Skin epidermis (tissue), 12 donors: ENCODE results near the gene C11orf54.
"Not testable (repeated sequence)": the region's sequence is repeated elsewhere in the genome, so short reads cannot be mapped to it uniquely, and the experiment has no call there.

Experiments used
- H3K27ac ChIP-seq, 21 experiments: fragments of 200-600 bp; sonication (generic) in 11 of 21; one replicate each; pipeline ENCODE4 v1.5.0; 2020; ENCODE audit warnings: mild to moderate bottlenecking in 3 of 21, inconsistent platforms in 2 of 21, moderate library complexity in 2 of 21
- H3K4me3 ChIP-seq, 7 experiments: fragments of 200-600 bp; sonication (generic) in 2 of 7; one replicate each; pipeline ENCODE4 v1.5.0; 2020; ENCODE audit warnings: inconsistent platforms in 2 of 7, mild to moderate bottlenecking in 2 of 7, moderate library complexity in 1 of 7

Gene C11orf54

GRCh38 chr11:93732237-93732892 is 9.1 kb upstream of the C11orf54 start:
- H3K4me3 ChIP-seq: no peak overlapping the region
- no peak overlapping the region for H3K27ac ChIP-seq

- H3K4me3 ChIP-seq: no peak overlapping the region
- peak overlapping the region in 2 of 21 experiments; percentile 17 to 28 for H3K27ac ChIP-seq
Measured at GRCh38 chr11:93733474-93733873, 8.0 kb upstream of the C11orf54 start.

DNA sequence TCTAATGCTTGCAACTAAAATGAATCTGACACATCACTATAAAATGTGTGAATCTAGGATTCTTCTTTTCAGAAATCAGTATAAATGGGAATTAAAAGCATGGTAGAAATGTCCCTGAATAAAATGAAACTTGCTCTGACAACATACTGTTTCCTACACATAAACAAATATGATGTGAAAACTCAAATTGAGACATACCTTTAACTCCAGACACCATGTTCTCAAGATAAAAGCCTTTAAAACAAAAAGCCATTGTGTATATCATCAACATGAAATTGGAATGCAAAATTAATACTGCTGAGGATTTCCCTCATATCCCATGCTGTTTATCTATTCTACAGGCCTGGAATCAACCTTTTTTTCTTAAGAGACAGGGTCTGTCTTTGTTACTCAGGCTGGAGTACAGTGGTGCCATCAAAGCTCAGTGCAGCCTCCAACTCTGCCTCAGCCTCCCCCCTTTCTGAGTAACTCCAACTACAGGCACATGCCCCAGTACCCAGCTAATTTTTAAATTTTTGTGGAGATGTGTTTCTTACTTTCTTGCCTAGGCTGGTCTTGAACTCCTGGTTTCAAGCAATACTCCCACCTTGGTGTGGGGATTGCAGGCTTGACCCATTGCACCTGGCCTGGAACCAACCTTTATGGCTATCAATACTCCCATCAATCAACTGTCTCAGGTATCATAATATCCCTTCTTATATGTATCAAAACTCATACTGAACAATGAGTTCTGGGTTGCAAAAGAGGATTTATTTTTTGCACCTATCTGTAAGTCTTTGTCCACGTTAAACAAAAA is 6.8 kb upstream of the C11orf54 start:
- H3K27ac ChIP-seq: no peak overlapping the region
- H3K4me3 ChIP-seq: no peak overlapping the region

DNA sequence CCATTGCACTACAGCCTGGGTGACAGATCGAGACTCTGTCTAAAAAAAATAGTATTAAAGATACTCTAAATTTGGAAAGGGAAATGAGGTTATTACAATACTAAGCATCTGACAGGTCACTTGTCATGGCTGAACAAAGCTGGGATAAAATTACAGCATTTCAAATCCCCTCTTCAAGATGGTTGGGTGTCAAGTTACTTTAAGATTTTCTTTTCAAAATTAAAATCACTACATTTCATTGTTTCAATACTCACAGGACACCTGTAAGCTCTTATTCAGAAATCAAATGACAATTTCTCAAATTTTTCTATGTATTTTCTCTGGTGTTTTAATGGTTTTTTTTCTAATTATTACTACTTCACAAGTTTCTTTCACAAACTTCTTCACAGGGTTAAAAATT is 5.8 kb upstream of the C11orf54 start:
- H3K27ac ChIP-seq: no peak overlapping the region
- no peak overlapping the region for H3K4me3 ChIP-seq

DNA sequence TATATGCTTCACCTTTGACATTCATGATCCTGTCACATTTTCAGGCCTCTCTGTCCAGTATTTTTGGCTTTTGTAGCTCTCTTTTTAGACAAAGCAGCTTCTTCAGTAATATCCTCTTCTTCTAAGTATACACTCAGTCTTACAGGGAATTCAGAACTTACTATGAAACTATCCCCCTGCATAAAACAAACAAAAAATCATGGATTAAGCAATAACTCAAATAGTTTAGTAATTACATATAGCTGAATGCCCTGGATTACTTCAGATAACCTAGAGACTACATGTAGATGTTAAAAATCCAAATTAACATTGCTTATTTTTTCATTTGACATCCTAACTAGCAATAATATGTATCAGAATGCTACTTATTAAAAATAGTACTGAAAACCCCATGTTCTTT is 5.3 kb upstream of the C11orf54 start:
- Histone ChIP-seq H3K4me3 (no peak overlapping the region), H3K27ac (no peak overlapping the region)

- H3K27ac ChIP-seq: peak overlapping the region in 2 of 21 experiments; percentile 19 to 23
Measured at GRCh38 chr11:93737904-93738612, 3.4 kb upstream of the C11orf54 start.

DNA sequence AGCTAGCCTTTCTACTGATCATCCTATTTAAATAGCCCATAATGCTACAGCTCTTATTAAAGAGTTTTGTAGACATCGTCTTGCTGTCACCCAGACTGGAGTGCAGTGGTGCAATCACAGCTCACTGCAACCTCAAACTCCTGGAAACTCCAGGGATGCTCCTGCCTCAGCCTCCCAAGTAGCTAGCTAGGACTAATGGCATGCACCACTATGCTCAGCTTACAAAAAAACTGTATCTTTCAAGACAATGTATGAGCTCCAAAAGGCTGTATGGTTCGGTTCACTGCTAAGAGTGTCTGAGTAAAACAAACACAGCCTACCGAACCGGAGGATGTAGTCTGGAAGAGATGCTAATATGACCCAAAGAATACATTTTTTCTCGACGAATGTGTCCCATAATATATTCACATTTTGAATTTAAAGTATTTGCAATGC is 2.8 kb upstream of the C11orf54 start:
- Histone ChIP-seq H3K4me3 (peak overlapping the region in 6 of 7 experiments; percentile 15 to 92 (median 74)), H3K27ac (peak overlapping the region in 1 of 21 experiments; percentile 23)

More at GRCh38 chr11:93737904-93738612, 3.4 kb upstream of the C11orf54 start:
- H3K4me3 ChIP-seq: peak overlapping the region in 4 of 7 experiments; percentile 68 to 77 (median 74)

DNA sequence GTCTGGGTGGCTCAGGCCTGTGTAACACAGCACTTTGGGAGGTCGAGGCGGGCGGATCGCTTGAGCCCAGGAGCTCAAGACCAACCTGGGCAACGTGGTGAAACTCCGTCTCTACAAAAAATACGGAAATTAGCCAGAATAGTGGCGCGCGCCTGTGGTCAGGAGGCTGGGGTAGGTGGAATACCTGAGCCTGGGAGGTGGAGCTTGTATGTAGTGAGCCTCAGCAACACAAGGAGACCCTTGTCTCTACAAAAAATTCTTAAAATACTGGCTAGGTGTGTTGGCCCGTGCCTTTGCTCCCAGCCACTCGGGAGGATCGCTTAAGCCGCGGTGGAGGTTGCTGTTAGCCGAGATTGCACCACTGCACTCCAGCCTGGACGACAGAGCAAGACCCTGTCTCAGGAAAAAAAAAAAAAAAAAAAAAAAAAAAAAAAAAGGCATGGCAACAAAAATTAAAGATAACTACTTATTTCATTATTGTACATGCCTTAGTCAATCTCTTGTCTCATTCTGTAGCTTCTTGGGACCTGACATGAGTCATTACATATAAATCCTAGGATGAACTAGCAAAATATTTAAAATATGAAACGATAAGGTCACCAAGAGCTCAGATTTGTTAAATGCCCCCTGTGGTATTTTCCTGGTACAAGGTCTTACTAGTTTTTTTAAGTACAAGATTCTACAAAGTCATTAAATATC is 1.3 kb upstream of the C11orf54 start:
- H3K27ac ChIP-seq: peak overlapping the region in 19 of 21 experiments; percentile 28 to 99 (median 96)

GRCh38 chr11:93740730-93741093 is 760 bp upstream of the C11orf54 start:
- Histone ChIP-seq H3K27ac (peak overlapping the region in 20 of 21 experiments; percentile 92 to 99 (median 96)), H3K4me3 (peak overlapping the region; percentile 62 to 92 (median 74))

More for the DNA sequence above, 1.3 kb upstream of the C11orf54 start:
- H3K4me3 ChIP-seq: peak overlapping the region; percentile 62 to 92 (median 74)

DNA sequence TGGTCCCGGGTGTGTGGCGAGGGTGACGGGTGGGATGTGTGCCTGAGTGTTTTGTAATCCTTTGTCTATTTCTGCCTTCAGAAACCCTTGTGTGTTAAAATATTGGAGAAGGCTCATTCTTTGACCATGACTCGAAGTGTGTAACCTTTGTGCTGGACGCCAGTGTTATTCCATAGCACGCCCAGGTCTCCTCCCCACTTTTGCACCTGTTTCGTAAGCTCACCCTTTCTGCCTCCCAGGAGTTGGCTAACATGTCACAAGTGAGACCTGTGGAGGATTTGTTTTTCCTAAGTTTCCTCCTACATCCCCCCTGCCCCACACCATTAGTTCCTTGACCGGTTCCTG is 382 bp downstream of the C11orf54 start:
- peak overlapping the region; percentile 62 to 92 (median 74) for H3K4me3 ChIP-seq
- peak overlapping the region; percentile 42 to 99 (median 96) for H3K27ac ChIP-seq

DNA sequence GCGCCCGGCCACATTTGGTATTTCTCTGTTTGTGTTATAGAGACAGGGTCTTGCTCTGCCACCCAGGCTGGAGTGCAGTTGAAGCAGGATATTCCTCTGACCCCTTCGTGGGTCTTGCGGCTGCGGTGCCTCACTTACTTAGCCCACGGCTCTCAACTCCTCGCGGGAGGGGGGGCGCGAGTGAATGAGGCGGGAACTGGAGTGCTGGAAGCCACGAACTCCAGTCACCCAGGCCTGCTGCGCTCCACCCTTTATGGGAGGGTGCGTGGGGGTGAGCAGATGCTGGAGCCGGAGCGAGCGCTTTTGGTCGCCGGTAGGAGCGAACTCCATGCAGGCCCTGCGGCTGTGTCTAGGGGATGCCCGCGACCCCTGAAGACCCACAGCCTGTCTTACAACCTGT is 1.8 kb downstream of the C11orf54 start:
- Histone ChIP-seq H3K4me3 (no peak overlapping the region), H3K27ac (no peak overlapping the region)

DNA sequence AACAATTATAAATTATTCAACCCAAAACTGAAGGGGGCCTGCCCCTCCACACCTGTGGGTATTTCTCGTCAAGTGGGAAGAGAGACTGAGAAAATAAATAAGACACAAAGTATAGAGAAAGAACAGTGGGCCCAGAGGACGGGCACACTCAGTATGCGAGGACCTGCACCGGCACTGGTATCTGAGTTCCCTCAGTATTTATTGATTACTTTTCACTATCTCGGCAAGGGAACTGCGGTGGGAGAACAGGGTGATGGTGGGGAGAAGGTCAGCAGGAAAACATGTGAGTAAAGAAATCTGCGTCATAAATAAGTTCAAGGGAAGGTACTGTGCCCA is 3.2 kb downstream of the C11orf54 start:
- H3K4me3 ChIP-seq: no peak overlapping the region

DNA sequence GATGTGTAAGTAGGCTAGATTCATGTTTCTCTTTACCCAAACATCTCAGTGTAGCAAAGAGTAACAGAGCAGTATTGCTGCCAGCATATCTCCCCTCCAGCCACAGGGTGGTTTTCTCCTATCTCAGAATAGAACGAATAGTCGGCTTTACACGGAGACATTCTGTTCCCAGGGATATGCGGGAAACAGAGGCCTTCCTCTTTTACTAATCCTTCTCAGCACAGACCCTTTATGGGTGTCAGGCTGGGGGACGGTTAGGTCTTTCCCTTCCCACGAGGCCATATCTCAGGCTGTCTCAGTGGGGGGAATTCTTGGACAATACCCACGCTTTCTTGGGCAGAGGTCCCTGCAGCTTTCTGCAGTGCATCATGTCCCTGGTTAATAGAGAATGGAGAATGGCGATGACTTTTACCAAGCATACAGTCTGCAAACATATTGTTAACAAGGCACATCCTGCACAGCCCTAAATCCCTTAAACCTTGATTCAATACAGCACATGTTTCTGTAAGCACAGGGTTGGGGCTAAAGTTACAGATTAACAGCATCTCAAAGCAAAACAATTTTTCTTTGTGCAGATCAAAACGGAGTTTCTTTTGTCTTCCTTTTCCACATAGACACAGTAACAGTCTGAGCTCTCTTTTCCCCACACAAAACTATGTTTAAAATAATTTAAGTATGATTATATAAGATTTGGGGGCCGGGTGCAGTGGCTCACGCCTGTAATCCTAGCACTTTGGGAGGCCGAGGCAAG is 3.7 kb downstream of the C11orf54 start:
- not testable (repeated sequence) for H3K27ac ChIP-seq, H3K4me3 ChIP-seq

More for the DNA sequence above, 3.2 kb downstream of the C11orf54 start:
- H3K27ac ChIP-seq: no peak overlapping the region

DNA sequence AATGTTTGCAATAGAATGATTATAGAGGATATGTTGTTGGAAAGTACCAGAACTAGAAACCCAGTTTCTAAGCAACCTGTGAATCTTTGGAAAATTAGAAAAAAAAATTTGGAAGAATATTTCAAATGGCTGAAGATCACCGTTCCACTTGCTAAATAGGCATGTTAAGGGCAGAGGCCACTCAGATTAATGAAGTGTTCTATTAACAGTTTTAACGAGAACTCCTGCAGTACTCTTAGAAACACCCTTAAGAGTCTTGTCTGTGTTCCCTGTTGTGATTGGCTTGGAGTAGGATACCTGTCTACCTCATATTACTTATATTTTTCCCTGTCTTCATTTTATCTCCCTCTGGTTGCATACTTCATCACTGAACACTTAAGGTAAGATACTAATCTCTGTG is 4.6 kb downstream of the C11orf54 start:
- H3K27ac ChIP-seq: no peak overlapping the region
- no peak overlapping the region for H3K4me3 ChIP-seq

- Histone ChIP-seq H3K27ac (no peak overlapping the region), H3K4me3 (no peak overlapping the region)
Measured at GRCh38 chr11:93747122-93747521, 5.7 kb downstream of the C11orf54 start.

DNA sequence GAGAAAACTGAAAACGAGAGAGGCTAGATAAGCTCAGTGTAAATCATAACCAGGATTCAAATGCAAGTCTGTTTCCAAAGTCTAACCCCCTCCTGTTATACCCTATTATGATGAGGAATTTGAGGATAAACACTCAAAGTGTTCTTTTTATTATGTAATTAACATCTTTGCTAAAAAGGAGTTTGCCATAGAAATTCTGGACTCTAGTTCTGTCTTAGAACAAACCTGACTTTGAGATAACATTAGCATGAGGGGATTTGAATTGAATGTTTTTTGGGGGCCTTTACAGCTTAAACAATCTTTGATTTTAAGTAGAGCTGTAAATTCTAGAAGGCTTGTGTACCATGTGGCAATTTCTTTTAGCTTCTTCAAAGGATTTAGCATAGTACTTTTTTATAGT is 9.5 kb downstream of the C11orf54 start:
- no peak overlapping the region for H3K4me3 ChIP-seq
- H3K27ac ChIP-seq: no peak overlapping the region

GRCh38 chr11:93753241-93753640 is 11.8 kb downstream of the C11orf54 start:
- Histone ChIP-seq H3K27ac (no peak overlapping the region), H3K4me3 (no peak overlapping the region)

- Histone ChIP-seq H3K27ac (no peak overlapping the region), H3K4me3 (no peak overlapping the region)
Measured at GRCh38 chr11:93756748-93757147, 15.3 kb downstream of the C11orf54 start.

DNA sequence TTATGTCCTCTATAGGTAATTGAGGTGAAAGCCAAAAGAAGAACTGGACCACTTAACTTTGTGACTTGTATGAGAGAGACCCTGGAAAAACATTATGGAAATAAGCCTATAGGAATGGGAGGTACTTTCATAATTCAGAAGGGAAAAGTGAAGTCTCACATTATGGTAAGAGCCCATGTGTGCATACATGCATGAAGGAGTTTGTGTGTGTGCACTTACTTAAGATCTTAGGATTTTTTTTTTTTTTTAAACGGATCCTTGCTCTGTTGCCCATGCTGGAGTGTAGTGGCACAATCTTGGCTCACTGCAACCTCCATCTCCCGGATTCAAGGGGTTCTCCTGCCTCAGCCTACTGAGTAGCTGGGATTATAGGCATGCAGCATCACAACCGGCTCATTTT is 15.8 kb downstream of the C11orf54 start:
- H3K4me3 ChIP-seq: no peak overlapping the region
- no peak overlapping the region for H3K27ac ChIP-seq
